PC-9 (cell line): Measurements from ENCODE around the gene TOE1. TPM values are rescaled to one million over a fixed set of nuclear protein-coding genes. Genes with fewer than 3 reads are reported as not detected.

Source experiments
- BruUV-seq: library from RNA; stranded (reverse); fragments of 400-500 nt; replicated peaks from 2 replicates; lab custom pipeline; 2021; lab: Mats Ljungman, UMichigan
- CTCF ChIA-PET: fragments of 300-600 bp; sonication (Branson Sonifier 250); formaldehyde crosslinking; loops from one replicate; lab custom pipeline; 2022; ENCODE audit warnings: antibody characterized with exemption; lab: Charles Lee
- POLR2A ChIA-PET: fragments of 300-600 bp; sonication (Branson Sonifier 250); formaldehyde crosslinking; loops from one replicate; lab custom pipeline; 2022; ENCODE audit warnings: antibody characterized with exemption; ENCODE audit not compliant: unreplicated experiment; lab: Charles Lee
- DNase-seq, 2 experiments: peaks; one replicate each; pipeline versions ENCODE4 v3.0.0 to v3.0.0-alpha.2; 2015 to 2022; ENCODE audit warnings: mixed read lengths in 1 of 2
- H2AFZ ChIP-seq: fragments of 200-600 bp; sonication (generic); 2 replicates; pipeline ENCODE4 v1.8.1; 2017; ENCODE audit warnings: antibody characterized with exemption
- H3F3A ChIP-seq: fragments of 200-600 bp; sonication (generic); 2 replicates; pipeline ENCODE4 v1.8.1; 2017; ENCODE audit warnings: antibody characterized with exemption, mild to moderate bottlenecking, low read depth; ENCODE audit not compliant: insufficient read depth
- H3K27ac ChIP-seq: fragments of 200-600 bp; sonication (generic); 2 replicates; pipeline ENCODE4 v1.6.1; 2016; ENCODE audit warnings: mixed run types
- H3K27me3 ChIP-seq: fragments of 200-600 bp; sonication (generic); 2 replicates; pipeline ENCODE4 v1.6.1; 2016; ENCODE audit warnings: low read depth, mixed run types; ENCODE audit not compliant: insufficient read depth
- H3K36me3 ChIP-seq: fragments of 200-600 bp; sonication (generic); 2 replicates; pipeline ENCODE4 v1.6.1; 2016; ENCODE audit warnings: low read depth, mixed run types
- H3K4me1 ChIP-seq: fragments of 200-600 bp; sonication (generic); replicated peaks from 2 replicates; pipeline ENCODE4 v1.6.1; 2016; ENCODE audit warnings: mixed run types; ENCODE audit not compliant: insufficient read depth
- H3K4me2 ChIP-seq: fragments of 200-600 bp; sonication (generic); 2 replicates; pipeline ENCODE4 v1.6.1; 2017; ENCODE audit warnings: mixed run types
- H3K4me3 ChIP-seq: fragments of 200-600 bp; sonication (generic); 2 replicates; pipeline ENCODE4 v1.6.1; 2016; ENCODE audit warnings: mixed run types
- H3K79me2 ChIP-seq: fragments of 200-600 bp; sonication (generic); 2 replicates; pipeline ENCODE4 v1.6.1; 2017; ENCODE audit warnings: low read depth, mixed run types
- H3K9me2 ChIP-seq: fragments of 200-600 bp; sonication (generic); 2 replicates; pipeline ENCODE4 v1.8.1; 2017; ENCODE audit warnings: mild to moderate bottlenecking; ENCODE audit not compliant: insufficient read depth
- H3K9me3 ChIP-seq: fragments of 200-600 bp; sonication (generic); 2 replicates; pipeline ENCODE4 v1.8.1; 2016; ENCODE audit warnings: low read depth; ENCODE audit not compliant: insufficient read depth
- H4K20me1 ChIP-seq: fragments of 200-600 bp; sonication (generic); 2 replicates; pipeline ENCODE4 v1.8.1; 2017; ENCODE audit not compliant: insufficient read depth
- CTCF ChIP-seq: fragments of 200-600 bp; sonication (generic); conservative IDR thresholded peaks from 2 replicates; pipeline ENCODE4 v1.6.1; 2017; ENCODE audit warnings: mixed run types, antibody characterized with exemption, mild to moderate bottlenecking, moderate library complexity
- EZH2 ChIP-seq: fragments of 200-600 bp; sonication (generic); IDR thresholded peaks from 2 replicates; pipeline ENCODE4 v1.8.0; 2017; ENCODE audit warnings: antibody characterized with exemption, low read depth
- intact Hi-C: fragments of 100-400 bp; cut with micrococcal nuclease; formaldehyde crosslinking; loops from one replicate; pipeline ENCODE4 v1.10.0; 2022; ENCODE audit not compliant: unreplicated experiment
- total RNA-seq: library from RNA; stranded (reverse); gene quantifications from 2 replicates; pipeline ENCODE4 v1.2.3, GENCODE V29; 2021

TOE1 gene
- total RNA-seq, 1 experiment from 2014 or later: 20.4 TPM

- no TSS peak for BruUV-seq
- Histone ChIP-seq H3F3A (no peaks in the 10 kb centered on the region), H3K9me3 (no peaks in the 10 kb centered on the region), H3K27ac (no peak overlapping the region), H3K4me1 (no peaks in the 10 kb centered on the region), H2AFZ (no peak overlapping the region), H3K4me2 (no peak overlapping the region), H3K27me3 (no peaks in the 10 kb centered on the region), H3K9me2 (no peaks in the 10 kb centered on the region), H3K36me3 (no peaks in the 10 kb centered on the region), H3K79me2 (no peaks in the 10 kb centered on the region), H3K4me3 (no peak overlapping the region), H4K20me1 (no peaks in the 10 kb centered on the region)
- ChIA-PET CTCF (interaction anchor here (0.6 kb wide), 1 partner anchor 77 kb away, joined by 3 read pairs; no protein-coding TSS in a partner anchor), POLR2A (no interaction called here)
- DNase-seq: no peak
- intact Hi-C loops: no loop called here
- no peak for TF ChIP-seq EZH2
- no peak for TF ChIP-seq CTCF
Measured at GRCh38 chr1:45379524-45379923, 39.6 kb downstream of the TOE1 start.

GRCh38 chr1:45380125-45380524 is 40.2 kb downstream of the TOE1 start:
- H3K9me3 ChIP-seq: no peaks in the 10 kb centered on the region
- ChIA-PET POLR2A (no interaction called here), CTCF (no interaction called here)
- DNase-seq: no peak
- no peaks in the 10 kb centered on the region for H3K79me2 ChIP-seq
- no peaks in the 10 kb centered on the region for H3K36me3 ChIP-seq
- H3K27ac ChIP-seq: no peak overlapping the region
- H3K4me1 ChIP-seq: no peaks in the 10 kb centered on the region
- no TSS peak for BruUV-seq
- no peaks in the 10 kb centered on the region for H3F3A ChIP-seq
- H4K20me1 ChIP-seq: no peaks in the 10 kb centered on the region
- no peaks in the 10 kb centered on the region for H3K27me3 ChIP-seq
- H3K4me2 ChIP-seq: no peak overlapping the region
- TF ChIP-seq EZH2: no peak
- no peak for TF ChIP-seq CTCF
- intact Hi-C loops: no loop called here
- H3K9me2 ChIP-seq: no peaks in the 10 kb centered on the region
- H2AFZ ChIP-seq: no peak overlapping the region
- H3K4me3 ChIP-seq: no peak overlapping the region

- no peaks in the 10 kb centered on the region for H3K4me1 ChIP-seq
- POLR2A ChIA-PET: no interaction called here
- no peak overlapping the region for H3K4me2 ChIP-seq
- intact Hi-C loops: no loop called here
- H3K4me3 ChIP-seq: no peak overlapping the region
- H4K20me1 ChIP-seq: no peaks in the 10 kb centered on the region
- H3K9me3 ChIP-seq: no peaks in the 10 kb centered on the region
- no peaks in the 10 kb centered on the region for H3F3A ChIP-seq
- H3K36me3 ChIP-seq: no peaks in the 10 kb centered on the region
- H3K27ac ChIP-seq: no peak overlapping the region
- CTCF ChIA-PET: no interaction called here
- TF ChIP-seq CTCF: no peak
- TF ChIP-seq EZH2: no peak
- no TSS peak for BruUV-seq
- no peak overlapping the region for H2AFZ ChIP-seq
- no peak for DNase-seq
- no peaks in the 10 kb centered on the region for H3K79me2 ChIP-seq
- no peaks in the 10 kb centered on the region for H3K27me3 ChIP-seq
- H3K9me2 ChIP-seq: no peaks in the 10 kb centered on the region
Measured at GRCh38 chr1:45380730-45381129, 40.8 kb downstream of the TOE1 start.
